HepG2 (cell line): ENCODE results near the gene ECHDC1. TPM values are rescaled to one million over a fixed set of nuclear protein-coding genes. Genes with fewer than 3 reads are reported as not detected.
A peak's percentile ranks its signal among the peaks of the same experiment; 100 is the strongest.

Experiments used
- ATF1 ChIP-seq: IDR thresholded peaks from 2 replicates; pipeline ENCODE4 v1.6.1; 2016; ENCODE audit warnings: mild to moderate bottlenecking, control low read depth
- BRD4 ChIP-seq: sonication (generic); formaldehyde crosslinking; IDR thresholded peaks from 2 replicates; pipeline ENCODE4 v1.4.0; 2020; ENCODE audit warnings: missing genetic modification reagents
- EED ChIP-seq: sonication (generic); formaldehyde crosslinking; IDR thresholded peaks from 2 replicates; pipeline ENCODE4 v1.5.0; 2020; ENCODE audit warnings: mild to moderate bottlenecking, missing genetic modification reagents
- ELF3 ChIP-seq: IDR thresholded peaks from 2 replicates; pipeline ENCODE4 v1.6.1; 2016; ENCODE audit warnings: missing genetic modification reagents, missing compliant biosample characterization
- GATAD2A ChIP-seq: IDR thresholded peaks from 2 replicates; pipeline ENCODE4 v1.6.1; 2016
- KDM2A ChIP-seq: sonication (generic); formaldehyde crosslinking; IDR thresholded peaks from 2 replicates; pipeline ENCODE4 v1.4.0; 2020; ENCODE audit warnings: low read depth, missing genetic modification reagents, borderline replicate concordance
- MAFK ChIP-seq, 2 experiments: IDR thresholded peaks in 1 of 2; conservative IDR thresholded peaks in 1 of 2; 2 replicates each; pipeline ENCODE4 v1.6.1; 2011; ENCODE audit warnings: improper control_type of control experiment in 2 of 2, low read length in 2 of 2
- POGZ ChIP-seq: sonication (generic); formaldehyde crosslinking; IDR thresholded peaks from 2 replicates; pipeline ENCODE4 v1.4.0; 2020; ENCODE audit warnings: mild to moderate bottlenecking, missing genetic modification reagents
- RBAK ChIP-seq: sonication (generic); formaldehyde crosslinking; IDR thresholded peaks from 2 replicates; pipeline ENCODE4 v1.5.1; 2020; ENCODE audit warnings: mild to moderate bottlenecking, missing genetic modification reagents
- RNF2 ChIP-seq: fragments of 450-650 bp; conservative IDR thresholded peaks from 2 replicates; pipeline ENCODE4 v1.6.1; 2016; ENCODE audit warnings: low read depth
- SIX4 ChIP-seq: sonication (generic); formaldehyde crosslinking; IDR thresholded peaks from 2 replicates; pipeline ENCODE4 v1.4.0; 2020; ENCODE audit warnings: missing genetic modification reagents
- SOX5 ChIP-seq: IDR thresholded peaks from 2 replicates; pipeline ENCODE4 v1.6.1; 2016; ENCODE audit warnings: borderline replicate concordance
- SP2 ChIP-seq: sonication (generic); formaldehyde crosslinking; IDR thresholded peaks from 2 replicates; pipeline ENCODE4 v1.5.1; 2020; ENCODE audit warnings: mild to moderate bottlenecking, missing genetic modification reagents
- XRCC5 ChIP-seq: fragments of 200-400 bp; formaldehyde crosslinking; optimal IDR thresholded peaks from 2 replicates; pipeline ENCODE3; 2017; ENCODE audit warnings: mild to moderate bottlenecking, low read length
- YY1 ChIP-seq: IDR thresholded peaks from 2 replicates; pipeline ENCODE4 v1.6.1; 2011; ENCODE audit warnings: low read length, low read depth, moderate library complexity, mild to moderate bottlenecking; ENCODE audit not compliant: insufficient read depth, insufficient replicate concordance
- ZFP37 ChIP-seq: sonication (generic); formaldehyde crosslinking; IDR thresholded peaks from 2 replicates; pipeline ENCODE4 v1.4.0; 2020; ENCODE audit warnings: missing genetic modification reagents, borderline replicate concordance
- ZFP82 ChIP-seq: sonication (generic); formaldehyde crosslinking; IDR thresholded peaks from 2 replicates; pipeline ENCODE4 v1.5.1; 2020; ENCODE audit warnings: mild to moderate bottlenecking, missing genetic modification reagents, borderline replicate concordance
- ZKSCAN5 ChIP-seq: sonication (generic); formaldehyde crosslinking; IDR thresholded peaks from 2 replicates; pipeline ENCODE4 v1.5.1; 2020; ENCODE audit warnings: mild to moderate bottlenecking, missing genetic modification reagents
- ZNF331 ChIP-seq: sonication (generic); formaldehyde crosslinking; IDR thresholded peaks from 2 replicates; pipeline ENCODE4 v1.4.0; 2020; ENCODE audit warnings: missing genetic modification reagents
- ZNF670 ChIP-seq: sonication (generic); formaldehyde crosslinking; IDR thresholded peaks from 2 replicates; pipeline ENCODE4 v1.8.0; 2022; ENCODE audit warnings: mild to moderate bottlenecking, missing genetic modification reagents, borderline replicate concordance
- ZNF674 ChIP-seq: sonication (generic); formaldehyde crosslinking; IDR thresholded peaks from 2 replicates; pipeline ENCODE4 v1.5.0; 2020; ENCODE audit warnings: low read depth, mild to moderate bottlenecking, missing genetic modification reagents
- polyA plus RNA-seq, 8 experiments: library from polyadenylated mRNA; depleted of rRNA in 3 of 8; stranded (reverse) in 7 of 8; unstranded in 1 of 8; fragments of >200 nt; fragmentation: Illumina TruSeq in 4 of 8; extraction: Trizol in 4 of 8; gene quantifications; 2 replicates each; pipeline versions ENCODE4 v1.2.1 to v1.2.3, GENCODE V29; 2011 to 2016; ENCODE audit warnings: low read depth in 4 of 8, missing spikeins in 1 of 8, mixed read lengths in 1 of 8; ENCODE audit not compliant: insufficient read depth in 1 of 8
- total RNA-seq, 5 experiments: library from RNA; depleted of rRNA; stranded (reverse); fragments of >200 nt; fragmentation: Illumina TruSeq; extraction: Trizol; gene quantifications; 2 replicates each; pipeline ENCODE4 v1.2.3, GENCODE V29; 2016; ENCODE audit warnings: low read depth in 1 of 5
- TF ChIP-seq, protein P1 (sequence below): sonication (generic); formaldehyde crosslinking; IDR thresholded peaks from 2 replicates; pipeline ENCODE4 v1.4.0; 2020; ENCODE audit warnings: missing genetic modification reagents, mild to moderate bottlenecking, borderline replicate concordance
- TF ChIP-seq, protein P2 (sequence below): sonication (generic); formaldehyde crosslinking; IDR thresholded peaks from 2 replicates; pipeline ENCODE4 v1.4.0; 2020; ENCODE audit warnings: missing genetic modification reagents, borderline replicate concordance
- TF ChIP-seq, protein P3 (sequence below): sonication (generic); formaldehyde crosslinking; IDR thresholded peaks from 2 replicates; pipeline ENCODE4 v1.4.0; 2020; ENCODE audit warnings: missing genetic modification reagents
- TF ChIP-seq, protein P4 (sequence below): sonication (generic); formaldehyde crosslinking; IDR thresholded peaks from 2 replicates; pipeline ENCODE4 v1.4.0; 2020; ENCODE audit warnings: mild to moderate bottlenecking, missing genetic modification reagents

Gene ECHDC1
- total and polyA plus RNA-seq, 2 of the 13 experiments (the other 11 are each of a cell fraction or from before 2014, with no cell fraction given), result 32.8 to 98.1 TPM

DNA sequence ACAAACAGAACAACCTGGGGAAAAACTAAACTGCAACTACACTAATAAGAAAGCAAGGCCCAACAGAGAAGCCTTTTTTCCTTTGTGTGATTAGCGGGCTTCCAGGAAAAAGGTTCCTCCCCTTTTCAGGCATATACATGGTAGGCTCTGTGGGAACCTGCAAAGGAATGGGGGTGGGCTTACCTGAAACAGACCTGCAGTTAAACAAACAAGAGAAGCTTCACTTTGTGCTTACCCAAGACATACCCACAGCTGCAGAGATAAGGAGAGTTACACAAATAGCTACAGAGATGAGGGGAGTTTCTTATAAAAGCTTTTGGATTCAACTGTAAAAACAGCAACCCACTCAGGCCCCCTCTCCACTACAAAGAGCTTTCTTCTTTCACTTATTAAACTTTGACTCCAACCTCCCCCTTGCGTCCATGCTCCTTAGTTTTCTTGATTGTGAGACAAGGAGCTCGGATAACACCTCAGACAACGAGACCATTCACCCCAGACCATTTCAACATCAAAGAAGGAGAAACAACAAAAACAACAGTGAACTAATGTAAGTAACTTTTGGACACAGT lies 45.8 kb downstream of the ECHDC1 start (continued):
- TF ChIP-seq, protein P1, sequence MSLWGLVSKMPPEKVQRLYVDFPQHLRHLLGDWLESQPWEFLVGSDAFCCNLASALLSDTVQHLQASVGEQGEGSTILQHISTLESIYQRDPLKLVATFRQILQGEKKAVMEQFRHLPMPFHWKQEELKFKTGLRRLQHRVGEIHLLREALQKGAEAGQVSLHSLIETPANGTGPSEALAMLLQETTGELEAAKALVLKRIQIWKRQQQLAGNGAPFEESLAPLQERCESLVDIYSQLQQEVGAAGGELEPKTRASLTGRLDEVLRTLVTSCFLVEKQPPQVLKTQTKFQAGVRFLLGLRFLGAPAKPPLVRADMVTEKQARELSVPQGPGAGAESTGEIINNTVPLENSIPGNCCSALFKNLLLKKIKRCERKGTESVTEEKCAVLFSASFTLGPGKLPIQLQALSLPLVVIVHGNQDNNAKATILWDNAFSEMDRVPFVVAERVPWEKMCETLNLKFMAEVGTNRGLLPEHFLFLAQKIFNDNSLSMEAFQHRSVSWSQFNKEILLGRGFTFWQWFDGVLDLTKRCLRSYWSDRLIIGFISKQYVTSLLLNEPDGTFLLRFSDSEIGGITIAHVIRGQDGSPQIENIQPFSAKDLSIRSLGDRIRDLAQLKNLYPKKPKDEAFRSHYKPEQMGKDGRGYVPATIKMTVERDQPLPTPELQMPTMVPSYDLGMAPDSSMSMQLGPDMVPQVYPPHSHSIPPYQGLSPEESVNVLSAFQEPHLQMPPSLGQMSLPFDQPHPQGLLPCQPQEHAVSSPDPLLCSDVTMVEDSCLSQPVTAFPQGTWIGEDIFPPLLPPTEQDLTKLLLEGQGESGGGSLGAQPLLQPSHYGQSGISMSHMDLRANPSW (CRISPR knock-in tag), result no peak
- no peak for TF ChIP-seq ZFP82 (CRISPR knock-in tag)
- no peak for TF ChIP-seq ATF1
- TF ChIP-seq RNF2, result no peak
- TF ChIP-seq BRD4 (CRISPR knock-in tag), result no peak
- TF ChIP-seq, protein P2, sequence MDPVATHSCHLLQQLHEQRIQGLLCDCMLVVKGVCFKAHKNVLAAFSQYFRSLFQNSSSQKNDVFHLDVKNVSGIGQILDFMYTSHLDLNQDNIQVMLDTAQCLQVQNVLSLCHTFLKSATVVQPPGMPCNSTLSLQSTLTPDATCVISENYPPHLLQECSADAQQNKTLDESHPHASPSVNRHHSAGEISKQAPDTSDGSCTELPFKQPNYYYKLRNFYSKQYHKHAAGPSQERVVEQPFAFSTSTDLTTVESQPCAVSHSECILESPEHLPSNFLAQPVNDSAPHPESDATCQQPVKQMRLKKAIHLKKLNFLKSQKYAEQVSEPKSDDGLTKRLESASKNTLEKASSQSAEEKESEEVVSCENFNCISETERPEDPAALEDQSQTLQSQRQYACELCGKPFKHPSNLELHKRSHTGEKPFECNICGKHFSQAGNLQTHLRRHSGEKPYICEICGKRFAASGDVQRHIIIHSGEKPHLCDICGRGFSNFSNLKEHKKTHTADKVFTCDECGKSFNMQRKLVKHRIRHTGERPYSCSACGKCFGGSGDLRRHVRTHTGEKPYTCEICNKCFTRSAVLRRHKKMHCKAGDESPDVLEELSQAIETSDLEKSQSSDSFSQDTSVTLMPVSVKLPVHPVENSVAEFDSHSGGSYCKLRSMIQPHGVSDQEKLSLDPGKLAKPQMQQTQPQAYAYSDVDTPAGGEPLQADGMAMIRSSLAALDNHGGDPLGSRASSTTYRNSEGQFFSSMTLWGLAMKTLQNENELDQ (CRISPR knock-in tag), result no peak
- no peak for TF ChIP-seq YY1
- no peak for TF ChIP-seq ZFP37
- peak; percentile 72 for TF ChIP-seq GATAD2A (CRISPR knock-in tag)
- no peak for TF ChIP-seq KDM2A (CRISPR knock-in tag)
- TF ChIP-seq ZNF674 (CRISPR knock-in tag), result no peak
- TF ChIP-seq XRCC5, result no peak
- no peak for TF ChIP-seq EED
- no peak for TF ChIP-seq ZNF670
- no peak for TF ChIP-seq ZKSCAN5
- no peak for TF ChIP-seq RBAK
- TF ChIP-seq, protein P3, sequence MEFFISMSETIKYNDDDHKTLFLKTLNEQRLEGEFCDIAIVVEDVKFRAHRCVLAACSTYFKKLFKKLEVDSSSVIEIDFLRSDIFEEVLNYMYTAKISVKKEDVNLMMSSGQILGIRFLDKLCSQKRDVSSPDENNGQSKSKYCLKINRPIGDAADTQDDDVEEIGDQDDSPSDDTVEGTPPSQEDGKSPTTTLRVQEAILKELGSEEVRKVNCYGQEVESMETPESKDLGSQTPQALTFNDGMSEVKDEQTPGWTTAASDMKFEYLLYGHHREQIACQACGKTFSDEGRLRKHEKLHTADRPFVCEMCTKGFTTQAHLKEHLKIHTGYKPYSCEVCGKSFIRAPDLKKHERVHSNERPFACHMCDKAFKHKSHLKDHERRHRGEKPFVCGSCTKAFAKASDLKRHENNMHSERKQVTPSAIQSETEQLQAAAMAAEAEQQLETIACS, result no peak
- no peak for TF ChIP-seq MAFK (conservative IDR thresholded peaks at IDR 0.05 in 1 of 2, IDR thresholded peaks at IDR 0.05 in 1 of 2; ENCODE audit: low read length in 2 of 2)
- 0 out of 2 replicates have a peak, but pooled peaks have one; percentile 10 for TF ChIP-seq SIX4 (CRISPR knock-in tag)
- TF ChIP-seq SP2 (CRISPR knock-in tag), result no peak
- peak; percentile 22; the same call in 1 of the 2 replicates for TF ChIP-seq ELF3 (CRISPR knock-in tag)
- no peak; the same call in 1 of the 2 replicates for TF ChIP-seq SOX5 (CRISPR knock-in tag)
- TF ChIP-seq, protein P4, sequence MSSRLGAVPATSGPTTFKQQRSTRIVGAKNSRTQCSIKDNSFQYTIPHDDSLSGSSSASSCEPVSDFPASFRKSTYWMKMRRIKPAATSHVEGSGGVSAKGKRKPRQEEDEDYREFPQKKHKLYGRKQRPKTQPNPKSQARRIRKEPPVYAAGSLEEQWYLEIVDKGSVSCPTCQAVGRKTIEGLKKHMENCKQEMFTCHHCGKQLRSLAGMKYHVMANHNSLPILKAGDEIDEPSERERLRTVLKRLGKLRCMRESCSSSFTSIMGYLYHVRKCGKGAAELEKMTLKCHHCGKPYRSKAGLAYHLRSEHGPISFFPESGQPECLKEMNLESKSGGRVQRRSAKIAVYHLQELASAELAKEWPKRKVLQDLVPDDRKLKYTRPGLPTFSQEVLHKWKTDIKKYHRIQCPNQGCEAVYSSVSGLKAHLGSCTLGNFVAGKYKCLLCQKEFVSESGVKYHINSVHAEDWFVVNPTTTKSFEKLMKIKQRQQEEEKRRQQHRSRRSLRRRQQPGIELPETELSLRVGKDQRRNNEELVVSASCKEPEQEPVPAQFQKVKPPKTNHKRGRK (CRISPR knock-in tag), result no peak
- peak; percentile 49; the same call in 1 of the 2 replicates for TF ChIP-seq POGZ (CRISPR knock-in tag)
- peak; percentile 39; the same call in 1 of the 2 replicates for TF ChIP-seq ZNF331 (CRISPR knock-in tag)
